ENCODE results near the gene RALGAPA2. TPM values are rescaled to one million over a fixed set of nuclear protein-coding genes. Genes with fewer than 3 reads are reported as not detected.
A peak's percentile ranks its signal among the peaks of the same experiment; 100 is the strongest.

RALGAPA2 gene
- total and polyA plus RNA-seq, 2 of the 13 experiments (the other 11 are each of a cell fraction or from before 2014, with no cell fraction given), result 13.8 to 17.7 TPM

DNA sequence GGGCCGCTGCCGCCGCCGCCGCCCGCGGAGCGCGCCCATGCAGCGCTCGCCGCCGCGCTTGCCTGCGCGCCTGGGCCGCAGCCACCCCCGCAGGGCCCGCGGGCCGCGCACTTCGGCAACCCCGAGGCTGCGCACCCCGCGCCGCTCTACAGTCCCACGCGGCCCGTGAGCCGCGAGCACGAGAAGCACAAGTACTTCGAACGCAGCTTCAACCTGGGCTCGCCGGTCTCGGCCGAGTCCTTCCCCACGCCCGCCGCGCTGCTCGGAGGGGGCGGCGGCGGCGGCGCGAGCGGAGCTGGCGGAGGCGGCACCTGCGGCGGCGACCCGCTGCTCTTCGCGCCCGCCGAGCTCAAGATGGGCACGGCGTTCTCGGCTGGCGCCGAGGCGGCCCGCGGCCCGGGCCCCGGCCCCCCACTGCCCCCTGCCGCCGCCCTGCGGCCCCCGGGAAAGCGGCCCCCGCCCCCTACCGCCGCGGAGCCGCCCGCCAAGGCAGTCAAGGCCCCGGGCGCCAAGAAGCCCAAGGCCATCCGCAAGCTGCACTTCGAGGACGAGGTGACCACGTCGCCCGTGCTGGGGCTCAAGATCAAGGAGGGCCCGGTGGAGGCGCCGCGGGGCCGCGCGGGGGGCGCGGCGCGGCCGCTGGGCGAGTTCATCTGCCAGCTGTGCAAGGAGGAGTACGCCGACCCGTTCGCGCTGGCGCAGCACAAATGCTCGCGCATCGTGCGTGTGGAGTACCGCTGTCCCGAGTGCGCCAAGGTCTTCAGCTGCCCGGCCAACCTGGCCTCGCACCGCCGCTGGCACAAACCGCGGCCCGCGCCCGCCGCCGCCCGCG, 343.8 kb downstream of the RALGAPA2 start (continued):
- TF ChIP-seq NFIC (IDR thresholded peaks at IDR 0.05; ENCODE audit: low read length) (no peak), NR1H2 (CRISPR knock-in tag; IDR thresholded peaks at IDR 0.05; ENCODE audit: borderline replicate concordance, low read depth) (no peak), ZNF766 (CRISPR knock-in tag; IDR thresholded peaks at IDR 0.05; ENCODE audit: borderline replicate concordance) (no peak), ZNF777 (CRISPR knock-in tag; IDR thresholded peaks at IDR 0.05) (peak; percentile 53; the same call in 1 of the 2 replicates), ZNF574 (CRISPR knock-in tag; IDR thresholded peaks at IDR 0.05) (no peak)

GRCh38 chr20:20367575-20368417, 344.6 kb downstream of the RALGAPA2 start, which contains the start of gene INSM1:
Gene INSM1, plus strand, starts transcription at chr20:20368104. Its CDS starts 164 bp downstream, at chr20:20368268.
- whole genome bisulfite sequencing (ENCODE audit: low lambda C conversion rate), result 16% methylated on average over 77 of the region's 108 CpGs
- Histone ChIP-seq H2AFZ (ENCODE audit: low read length) (no peak within 1 kb of the TSS), H3K36me3 (replicated peaks in 1 of 2; ENCODE audit: control insufficient read depth in 1 of 2, insufficient read depth in 2 of 2, low read length in 2 of 2) (no peaks in the 10 kb centered on the region), H3K4me2 (ENCODE audit: low read depth, low read length) (peak within 1 kb of the TSS; percentile 62), H3K27ac (ENCODE audit: extremely low read length, insufficient read depth, low read length) (no peak within 1 kb of the TSS), H3K9me3 (ENCODE audit: low read length) (no peaks in the 10 kb centered on the region), H3K4me3 (replicated peaks in 1 of 3; ENCODE audit: insufficient read depth in 1 of 3, low read depth in 2 of 3, low read length in 3 of 3) (peak within 1 kb of the TSS; percentile 35 to 54 (median 41); a peak in 3 of 6 replicates), H3K9ac (ENCODE audit: insufficient read depth, low read depth, low read length) (no peak within 1 kb of the TSS), H3K79me2 (ENCODE audit: insufficient read depth, low read length) (no peaks in the 10 kb centered on the region), H4K20me1 (ENCODE audit: insufficient read depth, low read length) (no peaks in the 10 kb centered on the region; the same call in 1 of the 2 replicates), H3K4me1 (ENCODE audit: insufficient read depth, low read length) (peaks cover 30% of the 10 kb centered on the region; the same call in 1 of the 2 replicates), H3K27me3 (ENCODE audit: control insufficient read depth in 1 of 2, insufficient read depth in 2 of 2, low read length in 2 of 2) (peaks cover 24 to 91% of the 10 kb centered on the region in 2 experiments)
- DNase-seq (ENCODE audit: low spot score) (no peak), FAIRE-seq (no peak), ATAC-seq (no peak)
- BruUV-seq (replicated peaks), result no TSS peak
- ChIA-PET CTCF (ENCODE audit: low intra/inter-chr PET ratio, low total read pairs) (no interaction called here), POLR2A (no interaction called here)
- in situ Hi-C loops (cut with HindIII; ENCODE audit: extremely low pct_ligation_motif_present, low pct_unique_long_range_greater_than_20kb), result no loop called here
- intact Hi-C loops (cut with micrococcal nuclease; ENCODE audit: unreplicated experiment), result no loop called here
- peak; percentile 13; the same call in 1 of the 2 replicates for TF ChIP-seq ZNF768 (CRISPR knock-in tag; IDR thresholded peaks at IDR 0.05)
- TF ChIP-seq JARID2 (CRISPR knock-in tag; IDR thresholded peaks at IDR 0.05; ENCODE audit: insufficient replicate concordance), result no peak
- no peak for TF ChIP-seq ZNF746 (CRISPR knock-in tag; IDR thresholded peaks at IDR 0.05)
- no peak for TF ChIP-seq ZNF30 (CRISPR knock-in tag; IDR thresholded peaks at IDR 0.05)
- TF ChIP-seq, protein P1, sequence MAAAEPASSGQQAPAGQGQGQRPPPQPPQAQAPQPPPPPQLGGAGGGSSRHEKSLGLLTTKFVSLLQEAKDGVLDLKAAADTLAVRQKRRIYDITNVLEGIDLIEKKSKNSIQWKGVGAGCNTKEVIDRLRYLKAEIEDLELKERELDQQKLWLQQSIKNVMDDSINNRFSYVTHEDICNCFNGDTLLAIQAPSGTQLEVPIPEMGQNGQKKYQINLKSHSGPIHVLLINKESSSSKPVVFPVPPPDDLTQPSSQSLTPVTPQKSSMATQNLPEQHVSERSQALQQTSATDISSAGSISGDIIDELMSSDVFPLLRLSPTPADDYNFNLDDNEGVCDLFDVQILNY (CRISPR knock-in tag; conservative IDR thresholded peaks at IDR 0.05), result 0 out of 2 replicates have a peak, but pooled peaks have one; percentile 19
- TF ChIP-seq KDM1A (CRISPR knock-in tag; IDR thresholded peaks at IDR 0.05), result no peak
- TF ChIP-seq, protein P2, sequence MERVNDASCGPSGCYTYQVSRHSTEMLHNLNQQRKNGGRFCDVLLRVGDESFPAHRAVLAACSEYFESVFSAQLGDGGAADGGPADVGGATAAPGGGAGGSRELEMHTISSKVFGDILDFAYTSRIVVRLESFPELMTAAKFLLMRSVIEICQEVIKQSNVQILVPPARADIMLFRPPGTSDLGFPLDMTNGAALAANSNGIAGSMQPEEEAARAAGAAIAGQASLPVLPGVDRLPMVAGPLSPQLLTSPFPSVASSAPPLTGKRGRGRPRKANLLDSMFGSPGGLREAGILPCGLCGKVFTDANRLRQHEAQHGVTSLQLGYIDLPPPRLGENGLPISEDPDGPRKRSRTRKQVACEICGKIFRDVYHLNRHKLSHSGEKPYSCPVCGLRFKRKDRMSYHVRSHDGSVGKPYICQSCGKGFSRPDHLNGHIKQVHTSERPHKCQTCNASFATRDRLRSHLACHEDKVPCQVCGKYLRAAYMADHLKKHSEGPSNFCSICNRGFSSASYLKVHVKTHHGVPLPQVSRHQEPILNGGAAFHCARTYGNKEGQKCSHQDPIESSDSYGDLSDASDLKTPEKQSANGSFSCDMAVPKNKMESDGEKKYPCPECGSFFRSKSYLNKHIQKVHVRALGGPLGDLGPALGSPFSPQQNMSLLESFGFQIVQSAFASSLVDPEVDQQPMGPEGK (CRISPR knock-in tag; IDR thresholded peaks at IDR 0.05), result 0 out of 2 replicates have a peak, but pooled peaks have one; percentile 12
- no peak for TF ChIP-seq ZFP62 (CRISPR knock-in tag; IDR thresholded peaks at IDR 0.05)
- TF ChIP-seq, protein P3, sequence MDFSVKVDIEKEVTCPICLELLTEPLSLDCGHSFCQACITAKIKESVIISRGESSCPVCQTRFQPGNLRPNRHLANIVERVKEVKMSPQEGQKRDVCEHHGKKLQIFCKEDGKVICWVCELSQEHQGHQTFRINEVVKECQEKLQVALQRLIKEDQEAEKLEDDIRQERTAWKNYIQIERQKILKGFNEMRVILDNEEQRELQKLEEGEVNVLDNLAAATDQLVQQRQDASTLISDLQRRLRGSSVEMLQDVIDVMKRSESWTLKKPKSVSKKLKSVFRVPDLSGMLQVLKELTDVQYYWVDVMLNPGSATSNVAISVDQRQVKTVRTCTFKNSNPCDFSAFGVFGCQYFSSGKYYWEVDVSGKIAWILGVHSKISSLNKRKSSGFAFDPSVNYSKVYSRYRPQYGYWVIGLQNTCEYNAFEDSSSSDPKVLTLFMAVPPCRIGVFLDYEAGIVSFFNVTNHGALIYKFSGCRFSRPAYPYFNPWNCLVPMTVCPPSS (IDR thresholded peaks at IDR 0.05), result no peak

All from HepG2 (cell line).